ENCODE measurements around the gene PAQR5. TPM values are rescaled to one million over a fixed set of nuclear protein-coding genes. Genes with fewer than 3 reads are reported as not detected.

Gene PAQR5
- total RNA-seq, 1 experiment from 2014 or later = 34.0 TPM

DNA sequence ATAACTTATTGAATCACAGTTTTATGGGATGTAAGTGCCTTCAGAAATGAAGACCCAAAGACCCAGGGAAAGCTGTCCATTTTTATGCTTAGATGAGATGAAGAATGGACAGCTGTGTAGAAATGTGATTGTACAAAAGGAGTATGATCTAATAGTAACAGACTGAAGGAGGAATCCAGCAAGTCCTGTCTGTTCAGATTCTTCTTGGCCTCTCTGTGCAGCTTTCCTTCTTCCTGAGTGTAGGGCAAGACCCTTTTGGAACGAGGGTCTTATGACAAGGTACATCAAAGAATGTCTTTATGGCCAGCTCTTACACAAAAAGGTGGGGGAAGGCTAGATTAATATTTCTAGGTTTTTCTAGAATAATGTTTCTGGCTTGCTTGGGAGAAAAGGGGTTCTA lies 114.0 kb downstream of the PAQR5 start:
- CTCF ChIA-PET = interaction anchor here (1.2 kb wide), 1 partner anchor 353 kb away, joined by 4 read pairs; no protein-coding TSS in a partner anchor
- peaks cover 0 to 26% of the 10 kb centered on the region in 2 experiments; a peak in 3 of 4 replicates for H3K4me1 ChIP-seq (ENCODE audit: control insufficient read depth in 1 of 2, insufficient read depth in 2 of 2, low read length in 2 of 2)
- POLR2A ChIA-PET = no interaction called here
- ATAC-seq = no peak
- no peak overlapping the region for H3K4me3 ChIP-seq (replicated peaks in 1 of 2; ENCODE audit: low read depth in 1 of 2, low read length in 2 of 2)
- H3K36me3 ChIP-seq (ENCODE audit: control insufficient read depth in 1 of 2, insufficient read depth in 2 of 2, low read length in 2 of 2) = peaks cover 2 to 7% of the 10 kb centered on the region in 2 experiments; a peak in 3 of 4 replicates
- H3K9me3 ChIP-seq (ENCODE audit: control insufficient read depth in 1 of 2, insufficient read depth in 1 of 2, low read depth in 1 of 2, low read length in 2 of 2) = no peaks in the 10 kb centered on the region
- intact Hi-C loops (cut with micrococcal nuclease) = no loop called here
- no peaks in the 10 kb centered on the region; the same call in 1 of the 2 replicates for H4K20me1 ChIP-seq (ENCODE audit: insufficient read depth)
- no peak for DNase-seq (ENCODE audit: low read depth, low spot score)
- H3K9me2 ChIP-seq (ENCODE audit: insufficient read depth) = no peaks in the 10 kb centered on the region
- H3K4me2 ChIP-seq (ENCODE audit: low read length) = peak overlapping the region; percentile 81; the same call in 1 of the 2 replicates
- no TSS peak for BruUV-seq (replicated peaks)
- H3K27me3 ChIP-seq (ENCODE audit: insufficient read depth, low read length) = no peaks in the 10 kb centered on the region
- peaks cover 39% of the 10 kb centered on the region for H3K79me2 ChIP-seq (ENCODE audit: insufficient read depth, low read length)
- RAD21 ChIA-PET (ENCODE audit: low non-redundant PET in 1 of 2, low total read pairs in 2 of 2, uncharacterized antibody in 2 of 2, unreplicated experiment in 2 of 2) = no interaction called here
- H2AFZ ChIP-seq (ENCODE audit: low read depth, low read length, poor library complexity, severe bottlenecking) = no peak overlapping the region
- H3K27ac ChIP-seq (ENCODE audit: low read depth, low read length) = no peak overlapping the region
- TF ChIP-seq JUND (IDR thresholded peaks at IDR 0.05) = no peak
- no peak for TF ChIP-seq REST (IDR thresholded peaks at IDR 0.05; ENCODE audit: low read depth)
- TF ChIP-seq SP1 (IDR thresholded peaks at IDR 0.05; ENCODE audit: low read depth) = no peak
- H3K9ac ChIP-seq (ENCODE audit: low read length) = no peak overlapping the region

Measured in HCT116 (cell line).